ENCODE data around the gene HUS1B.
"Not testable (repeated sequence)": the region's sequence is repeated elsewhere in the genome, so short reads cannot be mapped to it uniquely, and the experiment has no call there.

Gene HUS1B

DNA sequence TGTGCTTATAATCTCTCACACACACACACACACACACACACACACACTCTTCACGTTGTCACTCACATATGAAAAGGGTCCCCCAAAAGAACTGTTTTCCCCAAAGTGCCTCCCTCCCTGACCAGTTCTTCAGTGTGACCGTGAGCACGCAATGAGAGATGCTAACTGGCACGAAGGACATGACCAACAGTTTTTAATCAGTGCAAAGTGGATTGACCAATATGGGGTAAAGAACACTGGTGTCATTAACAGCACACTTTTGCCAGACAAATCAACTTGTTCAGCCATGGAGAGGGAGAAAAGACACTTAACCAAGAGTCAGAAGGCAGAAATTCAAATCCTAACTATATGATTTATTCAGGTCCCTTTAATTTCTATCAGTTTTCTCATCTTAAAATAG lies 21.0 kb upstream of the HUS1B start:
- TF ChIP-seq CTCF (conservative IDR thresholded peaks at IDR 0.05) (no peak), ZFX (IDR thresholded peaks at IDR 0.05) (no peak)
- H3K27ac ChIP-seq: no peak overlapping the region

GRCh38 chr6:674956-675355 lies 18.1 kb upstream of the HUS1B start:
- H3K27ac ChIP-seq: no peak overlapping the region
- TF ChIP-seq ZFX (IDR thresholded peaks at IDR 0.05): no peak
- no peak for TF ChIP-seq CTCF (conservative IDR thresholded peaks at IDR 0.05)

- TF ChIP-seq CTCF (conservative IDR thresholded peaks at IDR 0.05): no peak
- no peak for TF ChIP-seq ZFX (IDR thresholded peaks at IDR 0.05)
- H3K27ac ChIP-seq: no peak overlapping the region
These were observed 17.5 kb upstream of the HUS1B start for GRCh38 chr6:674406-674805.

GRCh38 chr6:667253-667927 lies 10.5 kb upstream of the HUS1B start:
- no peak overlapping the region for H3K27ac ChIP-seq
- TF ChIP-seq CTCF (conservative IDR thresholded peaks at IDR 0.05): no peak
- TF ChIP-seq ZFX (IDR thresholded peaks at IDR 0.05): no peak

DNA sequence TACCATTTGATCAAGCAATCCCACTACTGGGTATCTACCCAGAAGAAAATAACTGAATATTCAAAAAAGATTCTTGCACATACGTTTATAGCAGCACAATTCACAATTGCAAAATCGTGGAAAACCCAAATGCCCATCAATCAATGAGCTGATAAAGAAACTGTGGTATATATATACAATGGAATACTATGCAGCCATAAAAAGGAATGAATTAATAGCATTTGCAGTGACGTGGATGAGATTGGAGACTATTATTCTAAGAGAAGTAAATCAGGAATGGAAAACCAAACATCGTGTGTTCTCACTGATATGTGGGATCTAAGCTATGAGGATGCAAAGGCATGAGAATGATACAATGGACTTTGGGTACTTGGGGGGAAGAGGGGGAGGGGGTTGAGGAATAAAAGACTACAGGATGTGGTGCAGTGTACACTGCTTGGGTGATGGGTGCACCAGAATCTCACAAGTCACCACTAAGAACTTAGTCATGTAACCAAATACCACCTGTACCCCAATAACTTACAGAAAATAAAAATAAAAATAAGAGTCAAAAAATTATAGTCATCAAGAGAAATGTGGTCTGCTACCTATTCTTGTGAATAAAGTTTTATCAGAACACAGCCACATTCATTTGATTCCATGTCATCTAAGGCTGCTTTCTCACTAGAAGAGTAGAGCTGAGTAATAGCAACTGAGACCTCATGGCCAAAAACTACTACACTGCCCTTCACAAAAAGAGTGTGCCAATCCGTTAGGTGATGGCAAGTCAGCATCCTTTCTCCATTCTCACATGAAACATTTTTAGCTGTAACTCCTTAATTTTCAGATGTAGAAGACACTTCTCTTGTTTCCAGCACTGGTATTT lies 8.7 kb upstream of the HUS1B start:
- TF ChIP-seq CTCF (conservative IDR thresholded peaks at IDR 0.05): no peak

DNA sequence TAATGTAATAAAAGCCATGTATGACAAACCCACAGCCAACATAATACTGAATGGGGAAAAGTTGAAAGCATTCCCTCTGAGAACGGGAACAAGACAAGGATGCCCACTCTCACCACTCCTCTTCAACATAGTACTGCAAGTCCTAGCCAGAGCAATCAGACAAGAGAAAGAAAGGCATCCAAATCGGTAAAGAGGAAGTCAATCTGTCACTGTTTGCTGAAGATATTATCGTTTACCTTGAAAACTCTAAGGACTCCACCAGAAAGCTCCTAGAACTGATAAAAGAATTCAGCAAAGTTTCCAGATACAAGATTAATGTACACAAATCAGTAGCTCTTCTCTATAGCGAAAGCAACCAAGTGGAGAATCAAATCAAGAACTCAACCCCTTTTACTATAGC lies 6.9 kb upstream of the HUS1B start:
- H3K27ac ChIP-seq: not testable (repeated sequence)

More for the DNA sequence above, 8.7 kb upstream of the HUS1B start:
- H3K27ac ChIP-seq: no peak overlapping the region

GRCh38 chr6:659716-660581 lies 3.0 kb upstream of the HUS1B start:
- no peak overlapping the region for H3K27ac ChIP-seq
- TF ChIP-seq ZFX (IDR thresholded peaks at IDR 0.05) (no peak), CTCF (conservative IDR thresholded peaks at IDR 0.05) (no peak)
